ENCODE results near the gene LLPH.

The LLPH gene

DNA sequence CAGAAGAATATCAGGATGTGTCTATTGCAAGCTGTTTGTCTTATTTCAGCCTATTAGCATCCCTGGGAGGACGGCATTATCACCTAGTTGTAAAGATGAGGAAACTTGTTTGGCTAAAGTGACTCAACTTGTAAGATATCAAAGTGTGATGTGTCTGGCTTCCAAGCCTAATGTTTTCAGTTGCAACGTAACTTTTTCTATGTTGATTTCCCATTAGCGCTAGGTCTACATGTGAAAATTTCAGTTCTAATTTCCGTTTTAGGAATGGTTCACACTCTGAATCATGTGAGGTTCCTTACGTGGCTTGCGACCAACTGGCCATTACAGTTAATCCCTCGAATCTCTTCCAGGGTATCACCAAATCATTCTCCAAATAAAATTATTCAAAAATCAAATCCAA is 58.0 kb downstream of the LLPH start:
- no peak for TF ChIP-seq JUND (IDR thresholded peaks at IDR 0.05; ENCODE audit: low read depth)
- in situ Hi-C loops (cut with HindIII; ENCODE audit: low pct_unique_long_range_greater_than_20kb, low sequenced_read_pairs): no loop called here
- no peak for DNase-seq (ENCODE audit: low read depth in 1 of 2, low spot score in 1 of 2)

DNA sequence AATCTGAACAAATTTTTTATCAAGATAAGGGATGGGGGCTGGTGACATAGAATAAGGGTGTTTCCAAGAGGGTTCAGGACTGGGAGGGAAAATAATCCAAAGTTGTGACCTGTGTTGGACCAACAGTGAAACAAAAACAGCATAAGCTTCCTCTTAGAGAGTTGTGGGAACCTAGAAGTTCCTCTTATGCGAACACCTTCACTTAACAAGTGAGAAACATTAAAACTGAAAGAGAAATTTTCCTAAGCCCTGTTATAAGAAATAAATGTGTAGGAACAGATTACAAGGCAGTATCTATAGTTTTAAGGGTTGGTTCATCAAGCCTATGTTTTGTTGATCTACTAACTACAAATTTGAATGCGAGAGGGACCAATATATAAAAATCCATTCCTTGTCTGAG is 58.4 kb downstream of the LLPH start:
- in situ Hi-C loops (cut with HindIII; ENCODE audit: low pct_unique_long_range_greater_than_20kb, low sequenced_read_pairs): no loop called here
- no peak for DNase-seq (ENCODE audit: low read depth in 1 of 2, low spot score in 1 of 2)

DNA sequence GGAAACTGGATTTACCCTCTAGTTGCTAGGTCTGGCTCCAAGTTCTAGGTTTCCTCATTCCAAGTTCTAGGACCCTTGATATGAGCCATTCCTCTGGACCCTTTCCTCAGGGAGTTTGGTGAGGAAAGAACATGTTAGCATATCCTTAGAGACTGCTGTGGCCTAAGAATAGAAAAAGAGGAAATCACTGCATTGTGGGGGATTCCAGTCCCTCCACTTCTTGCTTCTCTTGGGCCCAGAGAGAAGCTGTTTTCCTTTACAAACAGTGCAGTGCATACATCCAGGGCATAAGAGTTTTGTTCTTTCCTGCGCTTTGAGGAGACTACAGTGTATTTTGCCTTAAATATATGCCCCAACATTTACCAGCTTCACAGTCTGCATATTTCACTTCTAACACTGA is 59.0 kb downstream of the LLPH start:
- no peak for DNase-seq (ENCODE audit: low read depth in 1 of 2, low spot score in 1 of 2)
- TF ChIP-seq JUND (IDR thresholded peaks at IDR 0.05; ENCODE audit: low read depth): no peak
- in situ Hi-C loops (cut with HindIII; ENCODE audit: low pct_unique_long_range_greater_than_20kb, low sequenced_read_pairs): no loop called here

More for the DNA sequence above, 58.4 kb downstream of the LLPH start:
- no peak for TF ChIP-seq JUND (IDR thresholded peaks at IDR 0.05; ENCODE audit: low read depth)

DNA sequence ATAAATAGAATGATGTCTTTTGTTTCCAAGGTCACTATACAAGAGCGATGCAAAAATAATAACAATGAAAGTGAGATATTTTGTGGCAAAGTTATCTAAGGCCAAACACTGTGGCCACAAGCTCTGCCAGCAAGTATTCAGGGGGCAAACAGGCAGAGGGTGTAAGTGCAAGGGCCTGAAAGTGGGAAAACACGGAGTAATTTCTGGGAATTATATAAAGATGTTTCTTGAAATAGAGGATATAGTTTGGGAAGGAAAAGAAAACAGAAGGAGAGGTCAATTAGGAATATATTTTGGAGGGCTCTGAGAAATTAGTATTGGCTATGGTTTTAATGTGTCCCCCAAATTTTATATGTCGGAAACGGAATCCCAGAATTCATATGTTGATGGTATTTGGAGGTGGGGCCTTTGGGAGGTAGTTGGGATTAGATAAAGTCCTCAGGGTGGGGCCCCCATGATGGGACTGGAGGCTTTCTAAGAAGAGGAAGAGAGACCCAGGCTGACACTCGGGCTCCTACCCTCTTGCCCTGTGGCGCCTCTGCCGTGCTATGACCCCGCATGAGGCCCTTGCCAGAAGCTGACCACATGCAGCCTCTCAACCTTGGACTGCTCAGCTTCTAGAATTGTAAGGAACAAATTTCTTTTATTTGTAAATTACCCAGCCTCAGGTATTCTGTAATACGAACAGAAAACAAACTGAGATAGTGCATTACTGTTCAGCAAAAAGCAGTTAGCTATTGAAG is 60.0 kb downstream of the LLPH start:
- TF ChIP-seq JUND (IDR thresholded peaks at IDR 0.05; ENCODE audit: low read depth): no peak
- in situ Hi-C loops (cut with HindIII; ENCODE audit: low pct_unique_long_range_greater_than_20kb, low sequenced_read_pairs): no loop called here
- no peak for DNase-seq (ENCODE audit: low read depth in 1 of 2, low spot score in 1 of 2)

DNA sequence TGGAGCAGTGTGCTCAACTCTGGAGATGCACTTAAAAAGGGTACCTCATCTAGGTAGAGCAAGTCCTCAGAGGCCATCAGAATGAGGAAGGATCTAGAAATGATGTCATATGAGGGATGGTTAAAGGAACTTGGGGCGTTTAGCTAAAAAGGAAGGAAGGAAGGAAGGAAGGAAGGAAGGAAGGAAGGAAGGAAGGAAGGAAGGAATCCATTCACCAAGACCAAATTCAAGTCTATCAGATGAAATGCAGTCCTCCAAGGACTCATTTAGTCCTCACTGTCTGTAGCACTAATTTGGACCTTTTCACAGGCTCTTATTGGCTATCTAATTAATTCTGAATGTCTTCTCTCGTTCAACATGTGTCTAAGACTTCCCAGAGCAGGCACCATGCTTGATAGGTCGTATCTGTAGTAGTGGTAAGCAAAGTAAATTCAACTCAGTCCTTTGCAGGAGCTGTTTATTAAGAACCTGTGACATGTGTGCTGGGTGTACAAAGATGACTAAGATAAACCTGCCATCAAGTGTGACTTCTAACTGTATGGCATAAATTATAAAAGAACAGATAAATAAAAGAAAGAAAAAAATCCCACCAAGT is 63.5 kb downstream of the LLPH start:
- in situ Hi-C loops (cut with HindIII; ENCODE audit: low pct_unique_long_range_greater_than_20kb, low sequenced_read_pairs): no loop called here
- TF ChIP-seq JUND (IDR thresholded peaks at IDR 0.05; ENCODE audit: low read depth): no peak
- no peak for DNase-seq (ENCODE audit: low read depth in 1 of 2, low spot score in 1 of 2)

Measured in T47D (cell line).